HepG2 (cell line): ENCODE data around the gene ORC2. TPM values are rescaled to one million over a fixed set of nuclear protein-coding genes. Genes with fewer than 3 reads are reported as not detected.

Experiments
- ATF2 ChIP-seq: sonication (generic); formaldehyde crosslinking; IDR thresholded peaks from 2 replicates; pipeline ENCODE4 v1.4.0; 2020; ENCODE audit warnings: missing genetic modification reagents
- HOXD1 ChIP-seq: sonication (generic); formaldehyde crosslinking; IDR thresholded peaks from 2 replicates; pipeline ENCODE4 v1.5.0; 2020; ENCODE audit warnings: missing genetic modification reagents
- MZF1 ChIP-seq: sonication (generic); formaldehyde crosslinking; IDR thresholded peaks from 2 replicates; pipeline ENCODE4 v1.8.1; 2023; ENCODE audit warnings: mild to moderate bottlenecking, missing genetic modification reagents, borderline replicate concordance
- PHB2 ChIP-seq: fragments of 450-650 bp; IDR thresholded peaks from 2 replicates; pipeline ENCODE4 v1.6.1; 2018; ENCODE audit not compliant: partially characterized antibody
- STAT6 ChIP-seq: sonication (generic); formaldehyde crosslinking; IDR thresholded peaks from 2 replicates; pipeline ENCODE4 v1.4.0; 2020; ENCODE audit warnings: missing genetic modification reagents, mild to moderate bottlenecking, borderline replicate concordance
- TARDBP ChIP-seq: sonication (generic); formaldehyde crosslinking; IDR thresholded peaks from 2 replicates; pipeline ENCODE4 v1.8.0; 2022; ENCODE audit warnings: mild to moderate bottlenecking, missing genetic modification reagents
- TRAFD1 ChIP-seq: sonication (generic); formaldehyde crosslinking; IDR thresholded peaks from 2 replicates; pipeline ENCODE4 v1.5.1; 2020; ENCODE audit warnings: missing genetic modification reagents, mild to moderate bottlenecking, borderline replicate concordance
- ZNF276 ChIP-seq: sonication (generic); formaldehyde crosslinking; IDR thresholded peaks from 2 replicates; pipeline ENCODE4 v1.4.0; 2020; ENCODE audit warnings: mild to moderate bottlenecking, low read depth, missing genetic modification reagents
- ZNF841 ChIP-seq: sonication (generic); formaldehyde crosslinking; IDR thresholded peaks from 2 replicates; pipeline ENCODE4 v1.8.1; 2023; ENCODE audit warnings: missing genetic modification reagents, borderline replicate concordance
- polyA plus RNA-seq, 8 experiments: library from polyadenylated mRNA; depleted of rRNA in 3 of 8; stranded (reverse) in 7 of 8; unstranded in 1 of 8; fragments of >200 nt; fragmentation: Illumina TruSeq in 4 of 8; extraction: Trizol in 4 of 8; gene quantifications; 2 replicates each; pipeline versions ENCODE4 v1.2.1 to v1.2.3, GENCODE V29; 2011 to 2016; ENCODE audit warnings: low read depth in 4 of 8, missing spikeins in 1 of 8, mixed read lengths in 1 of 8; ENCODE audit not compliant: insufficient read depth in 1 of 8
- total RNA-seq, 5 experiments: library from RNA; depleted of rRNA; stranded (reverse); fragments of >200 nt; fragmentation: Illumina TruSeq; extraction: Trizol; gene quantifications; 2 replicates each; pipeline ENCODE4 v1.2.3, GENCODE V29; 2016; ENCODE audit warnings: low read depth in 1 of 5
- TF ChIP-seq, protein P1 (sequence below): sonication (generic); formaldehyde crosslinking; IDR thresholded peaks from 2 replicates; pipeline ENCODE4 v1.4.0; 2020; ENCODE audit warnings: missing genetic modification reagents
- TF ChIP-seq, protein P2 (sequence below): sonication (generic); formaldehyde crosslinking; IDR thresholded peaks from 2 replicates; pipeline ENCODE4 v1.8.0; 2022; ENCODE audit warnings: mild to moderate bottlenecking, missing genetic modification reagents, moderate library complexity

Gene ORC2
- total and polyA plus RNA-seq, 2 of the 13 experiments (the other 11 are each of a cell fraction or from before 2014, with no cell fraction given) = 19.3 to 73.5 TPM

DNA sequence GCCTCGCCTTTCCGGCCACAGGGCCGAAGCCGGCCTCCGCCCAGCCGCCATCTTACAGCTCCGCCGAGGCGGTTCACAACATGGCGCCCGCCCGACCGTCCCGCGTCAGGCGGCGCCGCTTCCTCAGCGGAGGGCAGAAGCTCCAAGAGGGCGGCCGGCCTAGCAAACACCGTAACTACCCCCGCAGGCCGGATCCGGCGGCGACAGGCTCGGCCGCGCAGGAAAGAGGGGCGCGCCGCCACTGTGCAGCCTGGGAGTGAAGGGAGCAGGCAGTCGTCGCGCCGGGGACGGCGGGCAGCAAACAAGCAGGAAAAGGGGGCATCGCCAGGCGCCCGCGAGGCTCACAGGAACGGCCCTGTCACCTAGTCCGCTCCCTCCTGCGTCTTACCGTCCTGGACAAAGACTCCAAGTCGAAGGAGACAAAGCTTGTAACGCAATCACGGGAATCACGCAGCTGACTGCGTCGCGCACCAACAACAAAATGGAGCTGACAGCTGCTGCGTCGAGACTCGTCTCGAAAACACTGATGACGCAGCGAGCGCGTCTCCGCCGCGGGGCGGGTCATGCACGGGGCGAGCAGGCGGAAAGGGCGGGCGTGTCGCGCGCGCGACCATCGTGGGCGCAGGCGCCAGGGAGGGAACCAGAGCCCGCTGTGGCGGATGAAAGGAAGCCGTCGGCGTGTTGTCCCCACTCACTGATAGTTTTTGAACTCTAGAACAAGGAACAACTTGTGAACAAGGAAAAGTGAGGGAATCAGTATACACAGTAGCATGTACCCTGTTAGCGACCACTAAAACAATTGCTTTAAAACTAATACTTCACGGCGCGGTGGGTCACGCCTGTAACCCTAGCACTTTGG is 99.1 kb downstream of the ORC2 start, which contains the start of gene CLK1 (continued):
- TF ChIP-seq, protein P1, sequence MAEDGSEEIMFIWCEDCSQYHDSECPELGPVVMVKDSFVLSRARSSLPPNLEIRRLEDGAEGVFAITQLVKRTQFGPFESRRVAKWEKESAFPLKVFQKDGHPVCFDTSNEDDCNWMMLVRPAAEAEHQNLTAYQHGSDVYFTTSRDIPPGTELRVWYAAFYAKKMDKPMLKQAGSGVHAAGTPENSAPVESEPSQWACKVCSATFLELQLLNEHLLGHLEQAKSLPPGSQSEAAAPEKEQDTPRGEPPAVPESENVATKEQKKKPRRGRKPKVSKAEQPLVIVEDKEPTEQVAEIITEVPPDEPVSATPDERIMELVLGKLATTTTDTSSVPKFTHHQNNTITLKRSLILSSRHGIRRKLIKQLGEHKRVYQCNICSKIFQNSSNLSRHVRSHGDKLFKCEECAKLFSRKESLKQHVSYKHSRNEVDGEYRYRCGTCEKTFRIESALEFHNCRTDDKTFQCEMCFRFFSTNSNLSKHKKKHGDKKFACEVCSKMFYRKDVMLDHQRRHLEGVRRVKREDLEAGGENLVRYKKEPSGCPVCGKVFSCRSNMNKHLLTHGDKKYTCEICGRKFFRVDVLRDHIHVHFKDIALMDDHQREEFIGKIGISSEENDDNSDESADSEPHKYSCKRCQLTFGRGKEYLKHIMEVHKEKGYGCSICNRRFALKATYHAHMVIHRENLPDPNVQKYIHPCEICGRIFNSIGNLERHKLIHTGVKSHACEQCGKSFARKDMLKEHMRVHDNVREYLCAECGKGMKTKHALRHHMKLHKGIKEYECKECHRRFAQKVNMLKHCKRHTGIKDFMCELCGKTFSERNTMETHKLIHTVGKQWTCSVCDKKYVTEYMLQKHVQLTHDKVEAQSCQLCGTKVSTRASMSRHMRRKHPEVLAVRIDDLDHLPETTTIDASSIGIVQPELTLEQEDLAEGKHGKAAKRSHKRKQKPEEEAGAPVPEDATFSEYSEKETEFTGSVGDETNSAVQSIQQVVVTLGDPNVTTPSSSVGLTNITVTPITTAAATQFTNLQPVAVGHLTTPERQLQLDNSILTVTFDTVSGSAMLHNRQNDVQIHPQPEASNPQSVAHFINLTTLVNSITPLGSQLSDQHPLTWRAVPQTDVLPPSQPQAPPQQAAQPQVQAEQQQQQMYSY = no peak
- TF ChIP-seq TARDBP (CRISPR knock-in tag) = peak; percentile 95
- TF ChIP-seq, protein P2, sequence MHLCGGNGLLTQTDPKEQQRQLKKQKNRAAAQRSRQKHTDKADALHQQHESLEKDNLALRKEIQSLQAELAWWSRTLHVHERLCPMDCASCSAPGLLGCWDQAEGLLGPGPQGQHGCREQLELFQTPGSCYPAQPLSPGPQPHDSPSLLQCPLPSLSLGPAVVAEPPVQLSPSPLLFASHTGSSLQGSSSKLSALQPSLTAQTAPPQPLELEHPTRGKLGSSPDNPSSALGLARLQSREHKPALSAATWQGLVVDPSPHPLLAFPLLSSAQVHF (CRISPR knock-in tag) = peak; percentile 96
- no peak; the same call in 1 of the 2 replicates for TF ChIP-seq TRAFD1 (CRISPR knock-in tag)
- peak; percentile 97; the same call in 1 of the 2 replicates for TF ChIP-seq STAT6 (CRISPR knock-in tag)
- TF ChIP-seq PHB2 = no peak
- TF ChIP-seq HOXD1 (CRISPR knock-in tag) = peak; percentile 95
- TF ChIP-seq MZF1 (CRISPR knock-in tag) = no peak; the same call in 1 of the 2 replicates
- TF ChIP-seq ZNF841 (CRISPR knock-in tag) = peak; percentile 88; the same call in 1 of the 2 replicates
- peak; percentile 95 for TF ChIP-seq ATF2 (CRISPR knock-in tag)
- peak; percentile 98 for TF ChIP-seq ZNF276 (CRISPR knock-in tag)
